BLaER1 treated with 17β-estradiol and CSF1 and Interleukin-3, amounts not matched to agents 10 nM and 100 nM (cell line): ENCODE results near the gene SLC35A2.
A peak's percentile ranks its signal among the peaks of the same experiment; 100 is the strongest.

Source experiments
- H3K27ac ChIP-seq, 11 experiments: shearing (Covaris generic); formaldehyde crosslinking; 2 replicates each; pipeline ENCODE4 v1.8.1; 2022
- H3K27me3 ChIP-seq, 11 experiments: shearing (Covaris generic); formaldehyde crosslinking; 2 replicates each; pipeline ENCODE4 v1.8.1; 2022
- H3K36me3 ChIP-seq, 11 experiments: shearing (Covaris generic); formaldehyde crosslinking; 2 replicates each; pipeline ENCODE4 v1.8.1; 2022
- H3K4me1 ChIP-seq, 10 experiments: shearing (Covaris generic); formaldehyde crosslinking; 2 replicates each; pipeline ENCODE4 v1.8.1; 2022
- H3K4me2 ChIP-seq, 11 experiments: shearing (Covaris generic); formaldehyde crosslinking; 2 replicates each; pipeline ENCODE4 v1.8.1; 2022
- H3K4me3 ChIP-seq, 10 experiments: shearing (Covaris generic); formaldehyde crosslinking; 2 replicates each; pipeline ENCODE4 v1.8.1; 2022
- H3K9ac ChIP-seq, 11 experiments: shearing (Covaris generic); formaldehyde crosslinking; 2 replicates each; pipeline ENCODE4 v1.8.1; 2022
- H3K9me3 ChIP-seq, 11 experiments: shearing (Covaris generic); formaldehyde crosslinking; replicated peaks in 1 of 11; 2 replicates each; pipeline ENCODE4 v1.8.1; 2022
- H4K20me1 ChIP-seq, 11 experiments: shearing (Covaris generic); formaldehyde crosslinking; 2 replicates each; pipeline ENCODE4 v1.8.1; 2022
- Cebpa-rat ChIP-seq, 11 experiments: shearing (Covaris generic); IDR thresholded peaks; 2 replicates each; pipeline ENCODE4 v1.8.1; 2022

SLC35A2 gene

DNA sequence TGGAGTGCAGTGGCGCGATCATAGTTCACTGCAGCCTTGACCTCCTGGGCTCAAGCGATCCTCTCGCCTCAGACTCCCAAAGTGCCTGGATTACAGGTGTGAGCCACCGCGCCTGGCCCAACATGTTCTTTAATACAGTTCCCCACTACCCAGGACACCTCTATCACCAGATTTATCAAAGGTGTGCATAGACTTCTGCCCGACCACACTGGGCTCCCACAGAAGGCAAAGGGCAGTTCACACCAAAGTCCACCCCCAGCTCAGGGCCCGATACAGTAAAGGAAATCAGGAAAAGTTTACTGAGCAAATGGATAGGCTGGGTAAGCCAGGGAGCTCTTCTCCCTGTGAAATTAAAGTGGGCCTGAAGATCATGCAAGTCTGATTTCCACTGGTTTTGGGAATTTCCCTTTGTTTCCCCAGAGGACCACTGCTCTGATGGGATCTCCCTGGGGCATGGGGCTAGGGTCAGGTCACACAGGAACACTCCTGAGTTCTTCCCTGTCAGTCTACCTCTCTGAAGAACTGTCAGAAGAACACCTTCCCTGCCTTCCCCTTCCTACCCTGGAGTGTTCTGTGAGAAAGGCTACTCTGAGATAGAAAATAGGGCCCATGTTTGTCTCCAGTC is 25.1 kb upstream of the SLC35A2 start:
- Histone ChIP-seq H3K27ac (peak overlapping the region; percentile 14 to 92 (median 82); a peak in 21 of 22 replicates), H3K4me2 (peak overlapping the region; percentile 60 to 85 (median 73)), H4K20me1 (peaks cover 0 to 69% (median 42%) of the 10 kb centered on the region in 11 experiments; a peak in 16 of 22 replicates)

DNA sequence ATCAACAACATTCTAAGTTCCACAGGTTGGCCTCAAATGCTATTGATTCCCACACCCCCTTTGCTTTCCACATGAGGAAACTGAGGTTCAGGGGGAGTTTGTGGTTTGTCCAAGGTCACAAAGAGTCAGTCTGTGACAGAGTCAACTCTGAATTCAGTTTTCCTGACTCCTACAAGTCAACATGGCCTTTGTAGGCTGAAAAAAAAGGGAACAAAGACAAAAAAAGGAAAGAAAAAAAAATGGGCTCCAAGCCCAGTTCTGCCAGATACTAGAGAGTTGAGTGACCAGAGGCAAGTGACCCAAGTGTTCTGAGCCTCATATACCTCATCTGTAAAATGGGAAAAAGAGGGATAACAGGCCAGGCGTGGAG is 23.8 kb upstream of the SLC35A2 start:
- TF ChIP-seq Cebpa-rat (IDR thresholded peaks at IDR 0.05) = no peak
- peak overlapping the region in 6 of 11 experiments; percentile 5 to 92 (median 90); a peak in 9 of 22 replicates for H3K27ac ChIP-seq
- peak overlapping the region in 5 of 11 experiments; percentile 13 to 85 (median 73); a peak in 10 of 22 replicates for H3K4me2 ChIP-seq
- H3K27me3 ChIP-seq = peaks cover 8 to 53% (median 43%) of the 10 kb centered on the region in 11 experiments; a peak in 20 of 22 replicates
- peak overlapping the region in 3 of 11 experiments; percentile 14 to 57 (median 24); a peak in 5 of 22 replicates for H3K9ac ChIP-seq
- peaks cover 15 to 51% (median 31%) of the 10 kb centered on the region in 11 experiments for H3K36me3 ChIP-seq
- H3K4me1 ChIP-seq = peaks cover 44 to 72% (median 52%) of the 10 kb centered on the region in 10 experiments
- H3K4me3 ChIP-seq = no peak overlapping the region
- peaks cover 0 to 57% (median 32%) of the 10 kb centered on the region in 11 experiments; a peak in 16 of 22 replicates for H4K20me1 ChIP-seq
- peaks cover 0 to 9% (median 6%) of the 10 kb centered on the region in 11 experiments; a peak in 8 of 22 replicates for H3K9me3 ChIP-seq

More for the DNA sequence above, 25.1 kb upstream of the SLC35A2 start:
- H3K9ac ChIP-seq = peak overlapping the region; percentile 52 to 80 (median 68); a peak in 20 of 22 replicates
- peaks cover 14 to 65% (median 52%) of the 10 kb centered on the region in 11 experiments; a peak in 20 of 22 replicates for H3K27me3 ChIP-seq
- H3K9me3 ChIP-seq = peaks cover 0 to 9% (median 6%) of the 10 kb centered on the region in 11 experiments; a peak in 8 of 22 replicates
- H3K36me3 ChIP-seq = peaks cover 9 to 40% (median 28%) of the 10 kb centered on the region in 11 experiments
- H3K4me1 ChIP-seq = peaks cover 51 to 84% (median 64%) of the 10 kb centered on the region in 10 experiments
- peak overlapping the region in 2 of 10 experiments; percentile 33 to 42; a peak in 4 of 20 replicates for H3K4me3 ChIP-seq
- no peak for TF ChIP-seq Cebpa-rat (IDR thresholded peaks at IDR 0.05)

DNA sequence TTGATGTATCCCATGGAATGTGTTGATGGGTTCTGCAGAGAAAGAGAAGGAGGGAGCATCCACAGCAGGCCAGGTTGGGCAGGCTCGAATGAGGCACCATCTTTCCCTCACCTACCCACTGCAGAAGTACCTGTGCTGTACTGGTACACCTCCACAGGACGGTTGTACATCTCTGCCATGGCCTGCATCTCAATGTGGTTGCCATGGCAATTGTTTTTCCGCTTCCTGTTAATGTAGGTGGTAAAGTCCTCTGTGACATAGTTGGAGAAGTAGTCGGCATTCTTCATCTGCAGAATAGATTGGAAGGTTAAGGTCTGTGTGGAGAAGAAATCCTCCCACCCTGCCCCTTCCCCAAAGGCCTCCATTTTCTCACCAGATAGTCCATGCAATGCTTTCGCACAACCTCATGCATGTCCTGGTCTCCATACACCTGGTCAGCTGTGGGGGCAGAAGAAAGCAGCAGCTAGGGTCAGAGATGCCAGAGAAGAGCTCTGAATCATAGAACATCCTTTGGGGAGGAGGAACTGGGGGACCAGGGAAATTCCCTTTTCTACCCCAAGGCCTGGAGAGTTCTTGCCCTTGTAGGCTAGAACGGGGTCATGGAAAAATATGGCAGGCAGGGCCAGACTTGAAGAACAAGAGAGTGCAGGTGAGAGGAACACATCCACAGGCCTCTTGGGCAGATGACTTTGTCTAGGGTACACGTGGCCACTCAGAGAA is 23.3 kb upstream of the SLC35A2 start:
- Histone ChIP-seq H3K4me1 (peaks cover 39 to 67% (median 47%) of the 10 kb centered on the region in 10 experiments), H3K27ac (peak overlapping the region in 6 of 11 experiments; percentile 5 to 92 (median 90); a peak in 9 of 22 replicates), H3K4me3 (no peak overlapping the region), H3K9ac (peak overlapping the region in 3 of 11 experiments; percentile 14 to 57 (median 24); a peak in 5 of 22 replicates), H3K4me2 (peak overlapping the region in 5 of 11 experiments; percentile 13 to 85 (median 73); a peak in 10 of 22 replicates), H4K20me1 (peaks cover 0 to 51% (median 27%) of the 10 kb centered on the region in 11 experiments; a peak in 16 of 22 replicates), H3K36me3 (peaks cover 15 to 57% (median 34%) of the 10 kb centered on the region in 11 experiments), H3K9me3 (peaks cover 0 to 9% (median 6%) of the 10 kb centered on the region in 11 experiments; a peak in 8 of 22 replicates), H3K27me3 (peaks cover 8 to 47% (median 37%) of the 10 kb centered on the region in 11 experiments; a peak in 20 of 22 replicates)
- TF ChIP-seq Cebpa-rat (IDR thresholded peaks at IDR 0.05) = no peak

DNA sequence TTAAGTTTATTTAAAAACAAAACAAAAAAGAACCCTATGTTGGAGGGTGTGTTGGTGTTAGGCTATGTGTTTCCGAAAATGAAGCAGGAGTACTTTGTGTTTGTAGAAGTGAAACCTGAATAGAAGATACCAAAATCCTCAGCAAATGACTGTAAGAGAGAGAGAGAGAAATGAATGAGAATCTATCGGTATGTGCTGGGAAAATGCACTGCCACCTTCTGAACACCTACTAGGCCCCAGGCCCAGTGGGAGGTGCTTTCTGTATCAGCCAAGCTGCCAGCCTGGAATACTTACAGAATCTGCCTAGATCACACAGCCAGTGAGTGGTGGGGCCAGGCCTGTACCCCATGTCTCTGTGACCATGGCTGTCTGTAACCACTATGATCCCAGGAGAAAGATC is 22.3 kb upstream of the SLC35A2 start:
- H3K4me1 ChIP-seq = peaks cover 29 to 57% (median 37%) of the 10 kb centered on the region in 10 experiments

DNA sequence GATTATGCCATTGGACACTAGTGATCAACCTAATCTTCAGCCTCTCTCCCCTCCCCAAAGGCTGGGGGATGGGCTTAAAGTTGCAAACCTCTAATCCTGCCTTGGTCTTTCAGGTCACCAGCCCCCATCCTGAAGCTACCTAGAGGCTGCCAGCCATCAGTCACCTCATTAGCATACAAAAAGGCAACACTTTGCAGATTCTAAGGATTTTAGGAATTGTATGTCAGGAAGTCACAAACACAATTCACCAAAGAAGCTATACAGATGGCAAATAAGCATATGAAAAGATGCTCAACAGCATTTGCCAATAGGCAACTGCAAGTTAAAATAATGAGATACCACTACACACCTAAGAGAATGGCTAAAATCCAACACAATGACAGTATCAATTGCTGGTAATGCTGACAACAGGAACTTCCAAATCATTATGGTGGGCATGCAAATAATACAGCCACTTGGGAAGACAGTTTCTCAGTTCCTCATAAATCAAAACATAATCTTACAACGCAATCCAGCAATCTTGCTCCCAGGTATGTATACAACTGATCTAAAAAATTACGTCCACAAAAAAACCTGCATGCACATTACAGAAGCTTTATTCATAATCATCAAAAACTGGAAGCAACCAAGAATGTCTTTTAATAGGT is 16.4 kb upstream of the SLC35A2 start:
- no peak overlapping the region for H3K27ac ChIP-seq
- peaks cover 0 to 6% (median 3%) of the 10 kb centered on the region in 11 experiments; a peak in 8 of 22 replicates for H3K9me3 ChIP-seq
- no peak overlapping the region for H3K4me3 ChIP-seq
- H3K36me3 ChIP-seq = peaks cover 24 to 79% (median 42%) of the 10 kb centered on the region in 11 experiments
- H3K27me3 ChIP-seq = peaks cover 10 to 46% (median 39%) of the 10 kb centered on the region in 11 experiments; a peak in 21 of 22 replicates
- peak overlapping the region in 3 of 11 experiments; percentile 11 to 40 (median 20); a peak in 6 of 22 replicates for H3K4me2 ChIP-seq
- peaks cover 0 to 27% (median 7%) of the 10 kb centered on the region in 11 experiments; a peak in 12 of 22 replicates for H4K20me1 ChIP-seq
- peaks cover 0 to 18% (median 5%) of the 10 kb centered on the region in 10 experiments; a peak in 6 of 20 replicates for H3K4me1 ChIP-seq
- H3K9ac ChIP-seq = no peak overlapping the region
- TF ChIP-seq Cebpa-rat (IDR thresholded peaks at IDR 0.05) = no peak

More for the DNA sequence above, 22.3 kb upstream of the SLC35A2 start:
- H3K27ac ChIP-seq = peak overlapping the region in 3 of 11 experiments; percentile 12 to 26 (median 14); a peak in 2 of 22 replicates
- no peak for TF ChIP-seq Cebpa-rat (IDR thresholded peaks at IDR 0.05)
- peak overlapping the region in 3 of 11 experiments; percentile 73 to 85 (median 73); a peak in 5 of 22 replicates for H3K4me2 ChIP-seq
- H3K9ac ChIP-seq = no peak overlapping the region
- H3K27me3 ChIP-seq = peaks cover 5 to 37% (median 28%) of the 10 kb centered on the region in 11 experiments; a peak in 20 of 22 replicates
- H3K9me3 ChIP-seq = peaks cover 0 to 9% (median 6%) of the 10 kb centered on the region in 11 experiments; a peak in 8 of 22 replicates
- H3K36me3 ChIP-seq = peaks cover 15 to 62% (median 34%) of the 10 kb centered on the region in 11 experiments
- no peak overlapping the region for H3K4me3 ChIP-seq
- peaks cover 0 to 41% (median 17%) of the 10 kb centered on the region in 11 experiments; a peak in 16 of 22 replicates for H4K20me1 ChIP-seq

DNA sequence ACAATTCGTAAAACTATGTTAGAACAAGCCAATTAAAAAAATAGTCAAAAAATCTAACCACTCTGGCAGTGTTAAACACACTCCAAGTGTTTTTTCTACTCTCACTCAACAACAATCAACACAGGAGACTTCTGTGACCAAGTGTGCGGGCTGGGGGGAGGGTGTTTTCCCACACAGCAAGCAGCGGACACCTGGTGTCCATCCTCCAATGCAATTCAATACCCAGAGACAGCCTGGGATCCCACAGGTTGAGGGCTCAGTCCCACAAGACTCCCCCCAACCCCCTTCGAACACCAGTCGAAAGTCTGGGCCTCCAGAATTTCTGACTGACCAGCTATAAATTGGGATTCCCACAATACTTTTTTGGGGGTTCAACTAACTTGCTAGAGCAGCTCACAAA is 15.7 kb upstream of the SLC35A2 start:
- H3K4me3 ChIP-seq = no peak overlapping the region
- H3K9me3 ChIP-seq = no peaks in the 10 kb centered on the region
- no peak overlapping the region for H3K27ac ChIP-seq
- H3K9ac ChIP-seq = no peak overlapping the region
- no peak overlapping the region; a peak in 2 of 22 replicates for H3K4me2 ChIP-seq
- peaks cover 0 to 18% (median 5%) of the 10 kb centered on the region in 10 experiments; a peak in 7 of 20 replicates for H3K4me1 ChIP-seq
- peaks cover 17 to 53% (median 47%) of the 10 kb centered on the region in 11 experiments; a peak in 21 of 22 replicates for H3K27me3 ChIP-seq
- peaks cover 24 to 79% (median 43%) of the 10 kb centered on the region in 11 experiments for H3K36me3 ChIP-seq
- peaks cover 0 to 31% (median 10%) of the 10 kb centered on the region in 11 experiments; a peak in 14 of 22 replicates for H4K20me1 ChIP-seq
- no peak for TF ChIP-seq Cebpa-rat (IDR thresholded peaks at IDR 0.05)

DNA sequence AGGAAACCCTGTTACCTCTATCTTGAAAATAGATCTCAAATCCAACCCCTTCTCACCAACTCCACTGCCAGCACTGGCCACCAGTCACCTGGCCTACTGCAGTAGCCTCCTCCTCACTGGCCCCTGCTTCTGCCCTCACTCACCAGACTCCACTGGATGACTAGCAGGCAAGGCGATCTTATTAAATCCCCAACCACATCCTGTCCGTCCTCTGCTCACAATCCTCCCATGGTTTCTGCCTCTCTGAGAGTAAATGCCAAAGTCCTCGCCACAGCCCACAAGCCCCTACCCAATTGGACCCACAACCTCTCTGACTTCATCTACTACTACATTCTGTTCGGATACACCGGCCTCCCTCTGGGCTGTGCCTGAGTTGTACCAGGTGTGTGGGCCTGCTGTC is 12.8 kb upstream of the SLC35A2 start:
- Histone ChIP-seq H3K27me3 (peaks cover 17 to 72% (median 57%) of the 10 kb centered on the region in 11 experiments; a peak in 21 of 22 replicates), H3K4me2 (no peak overlapping the region), H3K4me3 (no peak overlapping the region), H3K36me3 (peaks cover 19 to 55% (median 35%) of the 10 kb centered on the region in 11 experiments; a peak in 20 of 22 replicates), H3K27ac (no peak overlapping the region), H3K4me1 (peaks cover 17 to 41% (median 28%) of the 10 kb centered on the region in 10 experiments), H3K9me3 (no peaks in the 10 kb centered on the region), H4K20me1 (peaks cover 0 to 39% (median 20%) of the 10 kb centered on the region in 11 experiments; a peak in 14 of 22 replicates), H3K9ac (no peak overlapping the region)
- TF ChIP-seq Cebpa-rat (IDR thresholded peaks at IDR 0.05) = no peak
